DOHH2 (cell line): ENCODE results near the gene NDUFAF3.

Source experiments
- EZH2phosphoT487 ChIP-seq: fragments of 200-600 bp; sonication (generic); IDR thresholded peaks from 2 replicates; pipeline ENCODE4 v1.6.1; 2017; ENCODE audit warnings: borderline replicate concordance, mild to moderate bottlenecking, antibody characterized with exemption, low read length, moderate library complexity, mixed read lengths
- TF ChIP-seq, protein P1 (sequence below): fragments of 200-600 bp; sonication (generic); IDR thresholded peaks from one replicate; pipeline ENCODE4 v1.5.1; 2014; ENCODE audit warnings: antibody characterized with exemption, mild to moderate bottlenecking, low read depth, low read length; ENCODE audit not compliant: poor library complexity, severe bottlenecking

DNA sequence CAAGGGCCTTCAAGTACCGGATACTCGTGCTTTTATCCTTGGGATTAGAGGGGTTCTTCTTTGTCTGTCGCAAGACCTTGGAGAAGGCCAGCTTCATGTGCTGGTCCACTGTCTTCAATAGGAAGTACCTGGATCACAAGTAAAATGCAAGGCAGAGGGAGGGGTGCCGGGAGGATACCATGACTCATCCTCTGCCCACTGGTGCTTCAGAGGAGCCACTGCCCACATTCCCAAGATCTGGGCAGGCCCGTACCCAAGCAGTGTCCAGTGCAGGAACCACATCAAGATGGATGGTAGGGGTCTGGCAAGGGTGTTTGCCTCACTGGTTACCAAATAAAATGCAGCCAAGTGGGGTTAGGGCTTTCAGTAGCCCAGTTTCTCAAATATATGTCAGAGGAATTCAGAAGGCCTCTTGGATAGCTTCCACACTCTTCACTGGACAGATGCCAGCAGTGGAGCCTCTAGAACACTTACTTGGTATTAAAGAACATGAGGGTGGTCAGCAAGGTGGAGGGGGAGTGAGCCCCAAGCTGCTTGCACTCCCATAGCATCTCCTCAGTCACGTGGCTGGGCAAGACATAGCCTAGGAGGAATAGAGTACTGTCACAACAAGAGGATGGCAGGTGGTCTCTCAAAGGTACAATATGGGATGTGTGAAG is 10.9 kb downstream of the NDUFAF3 start:
- TF ChIP-seq, protein P1, sequence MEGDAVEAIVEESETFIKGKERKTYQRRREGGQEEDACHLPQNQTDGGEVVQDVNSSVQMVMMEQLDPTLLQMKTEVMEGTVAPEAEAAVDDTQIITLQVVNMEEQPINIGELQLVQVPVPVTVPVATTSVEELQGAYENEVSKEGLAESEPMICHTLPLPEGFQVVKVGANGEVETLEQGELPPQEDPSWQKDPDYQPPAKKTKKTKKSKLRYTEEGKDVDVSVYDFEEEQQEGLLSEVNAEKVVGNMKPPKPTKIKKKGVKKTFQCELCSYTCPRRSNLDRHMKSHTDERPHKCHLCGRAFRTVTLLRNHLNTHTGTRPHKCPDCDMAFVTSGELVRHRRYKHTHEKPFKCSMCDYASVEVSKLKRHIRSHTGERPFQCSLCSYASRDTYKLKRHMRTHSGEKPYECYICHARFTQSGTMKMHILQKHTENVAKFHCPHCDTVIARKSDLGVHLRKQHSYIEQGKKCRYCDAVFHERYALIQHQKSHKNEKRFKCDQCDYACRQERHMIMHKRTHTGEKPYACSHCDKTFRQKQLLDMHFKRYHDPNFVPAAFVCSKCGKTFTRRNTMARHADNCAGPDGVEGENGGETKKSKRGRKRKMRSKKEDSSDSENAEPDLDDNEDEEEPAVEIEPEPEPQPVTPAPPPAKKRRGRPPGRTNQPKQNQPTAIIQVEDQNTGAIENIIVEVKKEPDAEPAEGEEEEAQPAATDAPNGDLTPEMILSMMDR: no peak
- TF ChIP-seq EZH2phosphoT487: no peak
